AG09309 (cell line): Measurements from ENCODE around the gene HSD17B8.

Source experiments
- DNase-seq: peaks from one replicate; pipeline ENCODE4 v3.0.0-alpha.2; 2010; ENCODE audit warnings: low read depth
- H3K4me3 ChIP-seq: 2 replicates; pipeline ENCODE4 v1.5.1; 2011; ENCODE audit warnings: mild to moderate bottlenecking, low read depth, low read length, moderate library complexity; ENCODE audit not compliant: control insufficient read depth
- TF ChIP-seq, protein P1 (sequence below): IDR thresholded peaks from 2 replicates; pipeline ENCODE4 v1.5.1; 2011; ENCODE audit warnings: mild to moderate bottlenecking, low read depth, low read length, inconsistent platforms; ENCODE audit not compliant: insufficient read depth, control insufficient read depth; ENCODE audit errors: missing control alignments

The HSD17B8 gene

DNA sequence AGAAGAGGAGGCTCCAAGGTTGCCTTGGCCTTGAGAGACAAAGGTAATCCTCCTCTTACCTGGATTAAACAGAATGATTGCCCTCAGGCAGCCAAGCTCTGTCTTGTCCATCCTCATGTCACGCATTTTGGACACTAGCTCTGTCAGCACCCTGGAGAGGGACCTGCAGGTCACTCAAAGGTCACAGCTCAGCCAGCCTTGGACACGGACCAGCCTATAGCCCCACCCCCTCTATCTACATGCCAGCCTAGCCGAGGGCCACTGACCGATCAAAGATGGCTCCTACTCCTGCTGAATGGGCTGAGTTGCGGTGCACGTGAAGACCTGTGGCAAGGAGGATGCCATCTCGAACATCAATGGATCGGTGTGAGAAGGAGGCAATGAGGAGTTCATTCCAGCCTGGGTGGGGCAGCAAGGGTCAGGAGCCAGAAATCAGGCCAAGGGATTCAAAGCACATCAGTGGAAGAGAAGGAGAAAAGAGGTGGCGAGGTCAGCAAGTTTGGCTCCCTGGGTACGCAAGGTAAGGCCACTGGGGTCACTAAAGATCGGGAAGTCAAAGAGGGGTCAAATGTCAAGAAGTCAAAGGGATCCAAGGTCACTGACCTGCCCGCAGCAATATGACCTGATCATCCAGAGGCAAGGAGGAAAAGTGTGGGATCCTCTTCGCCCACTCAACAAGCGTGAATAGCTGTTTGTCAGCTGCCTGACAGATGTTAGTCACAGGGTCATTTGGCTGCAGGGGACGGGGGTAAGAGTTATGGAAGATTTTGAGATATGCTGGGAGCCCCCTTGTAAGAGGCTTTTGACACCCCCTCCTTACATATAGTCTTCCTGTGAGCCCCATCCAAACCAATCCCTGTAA, 8.9 kb upstream of the HSD17B8 start:
- TF ChIP-seq, protein P1, sequence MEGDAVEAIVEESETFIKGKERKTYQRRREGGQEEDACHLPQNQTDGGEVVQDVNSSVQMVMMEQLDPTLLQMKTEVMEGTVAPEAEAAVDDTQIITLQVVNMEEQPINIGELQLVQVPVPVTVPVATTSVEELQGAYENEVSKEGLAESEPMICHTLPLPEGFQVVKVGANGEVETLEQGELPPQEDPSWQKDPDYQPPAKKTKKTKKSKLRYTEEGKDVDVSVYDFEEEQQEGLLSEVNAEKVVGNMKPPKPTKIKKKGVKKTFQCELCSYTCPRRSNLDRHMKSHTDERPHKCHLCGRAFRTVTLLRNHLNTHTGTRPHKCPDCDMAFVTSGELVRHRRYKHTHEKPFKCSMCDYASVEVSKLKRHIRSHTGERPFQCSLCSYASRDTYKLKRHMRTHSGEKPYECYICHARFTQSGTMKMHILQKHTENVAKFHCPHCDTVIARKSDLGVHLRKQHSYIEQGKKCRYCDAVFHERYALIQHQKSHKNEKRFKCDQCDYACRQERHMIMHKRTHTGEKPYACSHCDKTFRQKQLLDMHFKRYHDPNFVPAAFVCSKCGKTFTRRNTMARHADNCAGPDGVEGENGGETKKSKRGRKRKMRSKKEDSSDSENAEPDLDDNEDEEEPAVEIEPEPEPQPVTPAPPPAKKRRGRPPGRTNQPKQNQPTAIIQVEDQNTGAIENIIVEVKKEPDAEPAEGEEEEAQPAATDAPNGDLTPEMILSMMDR: no peak
- H3K4me3 ChIP-seq: no peak overlapping the region
- no peak for DNase-seq

DNA sequence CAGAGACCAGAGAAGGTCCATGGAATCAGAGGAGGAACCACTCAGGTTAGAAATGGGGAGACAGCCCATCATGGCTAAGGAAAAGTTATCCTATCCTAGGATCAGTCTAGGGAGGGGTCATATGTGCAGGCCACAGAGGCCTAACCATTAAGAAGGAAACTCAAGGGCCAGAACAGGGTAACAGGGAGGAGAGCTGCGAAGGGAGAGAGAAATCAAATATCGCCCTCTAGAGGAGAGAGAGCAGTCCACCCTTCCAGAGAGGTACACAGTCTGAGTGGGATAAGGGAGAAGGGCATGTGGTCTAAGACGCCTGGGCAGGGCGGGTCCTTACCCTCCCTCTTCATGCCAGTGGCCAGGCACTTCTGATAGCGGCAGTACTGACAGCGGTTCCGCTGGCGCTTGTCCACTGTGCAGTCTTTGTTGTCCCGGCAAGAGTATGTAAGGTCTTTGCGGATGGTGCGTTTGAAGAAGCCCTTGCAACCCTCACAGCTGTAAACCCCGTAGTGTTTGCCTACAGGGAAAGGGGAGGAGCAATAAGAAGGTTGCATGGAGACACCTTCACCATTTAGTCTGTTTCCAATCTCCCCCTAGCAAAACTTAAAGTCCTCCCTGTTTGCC, 6.9 kb upstream of the HSD17B8 start:
- DNase-seq: peak; percentile 33
- TF ChIP-seq, protein P1: peak; percentile 81
- no peak overlapping the region for H3K4me3 ChIP-seq

- TF ChIP-seq, protein P1: no peak
- DNase-seq: no peak
- H3K4me3 ChIP-seq: no peak overlapping the region
Measured at GRCh38 chr6:33198159-33198852, 6.1 kb upstream of the HSD17B8 start.

DNA sequence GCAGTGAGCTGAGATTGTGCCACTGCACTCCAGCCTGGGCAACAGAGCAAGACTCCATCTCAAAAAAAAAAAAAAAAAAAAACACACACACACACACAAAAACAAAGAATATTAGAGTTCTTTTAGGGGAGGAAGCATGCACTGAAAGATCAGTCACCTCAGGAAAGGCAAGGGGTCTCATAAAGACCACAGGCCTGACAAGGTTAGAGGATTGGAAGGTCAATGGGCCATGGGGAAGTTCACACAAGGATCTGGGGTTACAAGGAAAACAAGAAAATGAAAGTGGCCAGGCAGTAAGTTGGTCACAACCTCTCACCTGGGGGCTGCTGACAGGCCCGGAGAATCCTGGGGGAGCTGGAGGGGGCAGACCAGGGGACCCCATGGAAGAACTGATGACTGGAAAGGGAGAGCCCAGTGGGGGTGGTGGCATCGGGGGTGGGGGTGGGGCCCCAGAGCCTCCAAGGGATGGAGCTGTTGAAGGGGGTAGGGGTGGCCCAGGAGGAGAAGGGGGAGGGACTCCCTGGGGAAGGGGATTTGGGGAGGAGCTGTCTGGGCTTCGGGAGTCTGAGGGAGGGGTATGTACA, 5.5 kb upstream of the HSD17B8 start:
- DNase-seq: no peak
- TF ChIP-seq, protein P1: no peak
- peak overlapping the region; percentile 90 for H3K4me3 ChIP-seq

DNA sequence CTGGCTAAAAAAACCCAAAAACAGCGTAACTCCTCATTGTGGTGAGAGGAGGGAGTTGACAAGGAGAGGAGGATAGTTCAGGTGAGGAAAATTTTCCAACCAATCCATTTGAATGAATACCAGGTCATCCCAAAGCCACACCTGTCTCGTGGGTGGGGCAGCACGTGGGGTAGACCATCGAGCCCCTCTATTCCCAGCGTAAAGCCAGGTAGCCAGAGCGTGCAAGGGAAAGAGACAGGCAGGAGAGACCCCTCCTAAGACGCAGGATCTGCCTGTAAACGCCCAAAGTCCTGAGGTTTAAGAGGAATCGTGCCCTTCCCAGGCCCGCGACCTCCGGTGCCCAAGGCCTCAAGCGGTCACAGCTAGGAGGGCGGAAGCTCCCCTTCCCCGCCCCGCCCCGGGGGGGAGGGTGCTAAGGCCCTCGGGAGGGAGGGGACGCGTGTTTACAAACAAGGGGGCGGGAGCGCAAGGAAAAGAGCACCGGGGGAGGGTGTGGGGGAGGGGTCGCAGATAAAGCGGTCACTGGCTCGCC, 4.7 kb upstream of the HSD17B8 start:
- TF ChIP-seq, protein P1: no peak
- H3K4me3 ChIP-seq: peak overlapping the region; percentile 90
- no peak for DNase-seq

DNA sequence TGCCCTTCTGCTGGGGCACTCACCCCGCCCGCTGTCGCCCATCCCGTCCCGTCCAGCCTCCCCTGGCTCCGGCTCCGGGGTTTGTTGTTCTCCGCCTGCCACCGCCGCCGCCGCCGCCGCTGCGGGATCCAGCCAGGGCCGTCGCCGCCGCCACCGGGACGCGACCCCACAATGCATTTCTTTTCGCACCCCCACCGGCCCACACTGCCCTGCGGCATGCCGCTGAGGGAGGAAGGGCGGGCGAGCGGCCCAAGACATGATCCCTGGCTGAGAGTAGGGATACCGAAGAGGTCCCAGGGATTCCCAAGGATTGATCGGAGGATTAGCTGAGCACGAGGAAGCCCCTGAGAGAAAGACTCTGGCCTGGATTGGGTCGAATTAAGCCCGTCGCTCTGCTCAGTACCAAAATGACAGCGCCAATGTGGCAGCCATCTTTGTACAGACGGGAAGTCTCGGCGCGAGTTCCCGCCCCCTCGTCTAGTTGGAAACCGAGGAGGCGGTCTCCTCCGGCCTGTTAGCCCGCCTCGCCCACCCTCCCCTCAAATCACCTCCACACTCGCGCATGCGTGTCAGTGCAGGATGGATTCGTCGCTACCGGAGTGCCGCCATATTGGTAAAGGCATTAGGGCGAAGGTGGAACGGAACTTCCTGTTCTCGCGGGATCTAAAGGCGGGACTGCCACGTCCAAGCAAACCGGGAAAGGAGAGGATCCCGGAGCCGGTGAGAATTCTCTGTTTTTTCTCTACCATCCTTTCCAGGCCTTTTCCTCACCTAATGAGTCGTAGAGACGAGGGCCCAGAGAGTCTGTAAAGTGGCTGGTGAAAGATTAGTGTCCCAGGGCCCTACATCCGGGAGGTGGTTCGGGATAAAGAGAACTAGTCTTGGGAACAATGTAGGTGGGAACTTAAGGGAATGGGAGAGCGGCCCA, 4.0 kb upstream of the HSD17B8 start, which contains the start of the genes RXRB and SLC39A7:
Gene RXRB (minus strand): TSS at position 447 of the 928 bp plus-strand sequence. CDS start 189 bp downstream, at position 258.
Gene SLC39A7 (plus strand): TSS at position 649 of the 928 bp plus-strand sequence. CDS start 379 bp downstream, outside the sequence.
- TF ChIP-seq, protein P1: no peak
- peak within 1 kb of the TSS; percentile 90 for H3K4me3 ChIP-seq
- peak; percentile 96 for DNase-seq
